CD14-positive monocyte (primary cell): ENCODE results near the gene ABLIM3. TPM values are rescaled to one million over a fixed set of nuclear protein-coding genes. Genes with fewer than 3 reads are reported as not detected.

Experiments used
- DNase-seq, 3 donors: peaks; one replicate each; pipeline ENCODE4 v3.0.0-alpha.2; 2011 to 2022
- H2AFZ ChIP-seq: 2 replicates; pipeline ENCODE4 v1.6.0; 2012; ENCODE audit warnings: mild to moderate bottlenecking, low read depth, low read length, inconsistent platforms; ENCODE audit not compliant: insufficient read depth, poor library complexity, severe bottlenecking
- H3K27ac ChIP-seq, 2 donors: 1 replicate in 1 of 2; 2 replicates in 1 of 2; pipeline ENCODE4 v1.5.1; 2012 to 2013; ENCODE audit warnings: low read length in 2 of 2, control low read depth in 1 of 2, inconsistent platforms in 1 of 2, low read depth in 1 of 2, mild to moderate bottlenecking in 1 of 2
- H3K27me3 ChIP-seq, 2 donors: one replicate each; pipeline versions ENCODE4 v1.6.0 to v1.6.1; 2011 to 2013; ENCODE audit warnings: low read length in 2 of 2; ENCODE audit not compliant: control insufficient read depth in 2 of 2, insufficient read depth in 2 of 2
- H3K36me3 ChIP-seq, 2 donors: replicated peaks in 1 of 2; 1 replicate in 1 of 2; 2 replicates in 1 of 2; pipeline versions ENCODE4 v1.5.1 to v1.6.1; 2012 to 2013; ENCODE audit warnings: low read length in 2 of 2, control low read depth in 1 of 2, inconsistent platforms in 1 of 2, mild to moderate bottlenecking in 1 of 2; ENCODE audit not compliant: insufficient read depth in 2 of 2, control insufficient read depth in 1 of 2
- H3K4me1 ChIP-seq, 2 donors: 1 replicate in 1 of 2; 2 replicates in 1 of 2; pipeline versions ENCODE4 v1.5.1 to v1.6.1; 2012 to 2013; ENCODE audit warnings: low read length in 2 of 2, control low read depth in 1 of 2, inconsistent platforms in 1 of 2, mild to moderate bottlenecking in 1 of 2, moderate library complexity in 1 of 2; ENCODE audit not compliant: insufficient read depth in 2 of 2, control insufficient read depth in 1 of 2
- H3K4me2 ChIP-seq: replicated peaks from 2 replicates; pipeline ENCODE3; 2012; ENCODE audit warnings: low read length, moderate library complexity, mild to moderate bottlenecking; ENCODE audit not compliant: poor library complexity, severe bottlenecking; ENCODE audit errors: extremely low read depth
- H3K4me3 ChIP-seq, 3 experiments: fragments of 200-600 bp in 1 of 3; sonication (generic) in 1 of 3; replicated peaks in 1 of 3; 1 replicate in 2 of 3; 2 replicates in 1 of 3; pipeline ENCODE4 v1.5.1; 2011 to 2013; ENCODE audit warnings: low read length in 3 of 3, mild to moderate bottlenecking in 3 of 3, control low read depth in 2 of 3, low read depth in 2 of 3, inconsistent platforms in 1 of 3, moderate library complexity in 1 of 3
- H3K79me2 ChIP-seq: 2 replicates; pipeline ENCODE4 v1.6.0; 2012; ENCODE audit warnings: mild to moderate bottlenecking, control low read depth, inconsistent platforms, low read length, moderate library complexity; ENCODE audit not compliant: insufficient read depth
- H3K9ac ChIP-seq: 2 replicates; pipeline ENCODE4 v1.6.0; 2017; ENCODE audit warnings: low read length, mild to moderate bottlenecking; ENCODE audit not compliant: insufficient read depth, poor library complexity, severe bottlenecking
- H3K9me3 ChIP-seq, 2 donors: replicated peaks in 1 of 2; 1 replicate in 1 of 2; 2 replicates in 1 of 2; pipeline versions ENCODE4 v1.5.1 to v1.6.1; 2012 to 2013; ENCODE audit warnings: low read length in 2 of 2, control low read depth in 1 of 2; ENCODE audit not compliant: control insufficient read depth in 1 of 2, insufficient read depth in 1 of 2
- H4K20me1 ChIP-seq: 2 replicates; pipeline ENCODE4 v1.6.0; 2012; ENCODE audit warnings: mild to moderate bottlenecking, low read length, control low read depth, moderate library complexity; ENCODE audit not compliant: insufficient read depth
- H3K27ac Mint-ChIP-seq, 7 donors: one replicate each; pipeline ENCODE4 v1.8.0; 2020; ENCODE audit warnings: mild to moderate bottlenecking in 7 of 7, mixed read lengths in 7 of 7, moderate library complexity in 6 of 7, inconsistent platforms in 2 of 7
- H3K27me3 Mint-ChIP-seq, 3 donors: one replicate each; pipeline ENCODE4 v1.8.0; 2021 to 2022; ENCODE audit warnings: low read depth in 3 of 3, mild to moderate bottlenecking in 3 of 3, mixed read lengths in 3 of 3, moderate library complexity in 3 of 3, inconsistent platforms in 1 of 3
- H3K36me3 Mint-ChIP-seq, 2 donors: one replicate each; pipeline ENCODE4 v1.8.0; 2020; ENCODE audit warnings: mixed read lengths in 2 of 2, inconsistent platforms in 1 of 2, mild to moderate bottlenecking in 1 of 2
- H3K4me1 Mint-ChIP-seq: one replicate; pipeline ENCODE4 v1.8.0; 2020; ENCODE audit warnings: mild to moderate bottlenecking, mixed read lengths
- H3K4me3 Mint-ChIP-seq, 2 donors: one replicate each; pipeline ENCODE4 v1.8.0; 2020; ENCODE audit warnings: mild to moderate bottlenecking in 2 of 2, mixed read lengths in 2 of 2, moderate library complexity in 1 of 2
- H3K9me3 Mint-ChIP-seq, 7 donors: one replicate each; pipeline ENCODE4 v1.8.0; 2020 to 2022; ENCODE audit warnings: mixed read lengths in 7 of 7, mild to moderate bottlenecking in 6 of 7, moderate library complexity in 6 of 7, inconsistent platforms in 2 of 7
- CTCF ChIP-seq: fragments of 200-600 bp; IDR thresholded peaks from one replicate; pipeline ENCODE4 v1.8.0; 2022; ENCODE audit warnings: antibody characterized with exemption, mild to moderate bottlenecking
- WGBS: methylation state at CpG from one replicate; pipeline ENCODE4 v1.1.5; 2013; ENCODE audit warnings: missing lambda C conversion rate; ENCODE audit not compliant: insufficient coverage; 5-methylcytosine and 5-hydroxymethylcytosine counted together
- intact Hi-C, 2 donors: fragments of 100-400 bp; cut with micrococcal nuclease; formaldehyde crosslinking; loops; one replicate each; pipeline versions ENCODE4 v1.15.0 to v1.15.1; 2023
- polyA plus RNA-seq, 3 donors: library from polyadenylated mRNA; depleted of rRNA in 1 of 3; unstranded in 2 of 3; stranded (reverse) in 1 of 3; fragments of 300-500 nt in 2 of 3; fragments of >200 nt in 1 of 3; fragmentation: Illumina TruSeq in 2 of 3; gene quantifications; 1 replicate in 2 of 3; 2 replicates in 1 of 3; pipeline ENCODE4 v1.2.3, GENCODE V29; 2012 to 2021

Gene ABLIM3
- polyA plus RNA-seq, 3 donors = 0.22 to 0.74 TPM; not detected in 1

DNA sequence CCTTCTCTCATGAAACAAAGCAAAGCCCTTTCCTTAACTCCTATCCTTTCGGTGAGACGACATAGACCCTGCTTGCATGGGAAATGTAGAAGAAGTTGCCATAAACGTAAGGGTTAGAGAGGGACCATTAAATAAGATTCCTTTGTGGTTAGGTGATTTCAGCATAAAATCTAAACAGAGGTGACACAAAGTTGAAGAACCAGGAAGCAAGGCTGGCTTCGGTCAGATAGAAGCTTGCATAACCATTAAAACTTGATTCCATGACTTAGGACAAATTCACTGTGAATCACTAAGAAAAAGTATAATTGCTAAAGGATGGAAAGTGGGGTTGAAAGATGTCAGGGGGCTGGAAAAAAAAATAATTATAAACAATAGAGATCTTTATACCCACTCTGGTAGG is 30.9 kb upstream of the ABLIM3 start:
- Histone ChIP-seq H3K27ac (no peak overlapping the region), H3K36me3 (no peaks in the 10 kb centered on the region), H3K4me1 (peaks cover 8 to 9% of the 10 kb centered on the region in 2 donors), H3K9ac (no peak overlapping the region), H3K79me2 (no peaks in the 10 kb centered on the region), H4K20me1 (no peaks in the 10 kb centered on the region), H3K27me3 (no peaks in the 10 kb centered on the region), H3K9me3 (no peaks in the 10 kb centered on the region), H3K4me3 (no peak overlapping the region), H2AFZ (no peak overlapping the region), H3K4me2 (no peak overlapping the region)
- no peak overlapping the region for H3K4me3 Mint-ChIP-seq
- 63% methylated on average over 1 of the region's 4 CpGs for WGBS
- H3K27me3 Mint-ChIP-seq = peaks cover 0 to 5% (median 2%) of the 10 kb centered on the region in 3 donors
- no peak for DNase-seq
- H3K36me3 Mint-ChIP-seq = no peaks in the 10 kb centered on the region
- no peaks in the 10 kb centered on the region for H3K9me3 Mint-ChIP-seq
- no peak for TF ChIP-seq CTCF
- intact Hi-C loops = no loop called here
- H3K4me1 Mint-ChIP-seq = peaks cover 20% of the 10 kb centered on the region
- H3K27ac Mint-ChIP-seq = no peak overlapping the region

GRCh38 chr5:149113669-149114068 is 27.6 kb upstream of the ABLIM3 start:
- TF ChIP-seq CTCF = no peak
- no peak for DNase-seq
- no peak overlapping the region for H3K27ac ChIP-seq
- H2AFZ ChIP-seq = no peak overlapping the region
- no CpG with 5 or more reads among the region's 2 CpGs for WGBS
- H3K36me3 ChIP-seq = no peaks in the 10 kb centered on the region
- H3K9me3 ChIP-seq = no peaks in the 10 kb centered on the region
- intact Hi-C loops = no loop called here
- no peaks in the 10 kb centered on the region for H3K27me3 ChIP-seq
- no peak overlapping the region for H3K27ac Mint-ChIP-seq
- no peak overlapping the region for H3K4me2 ChIP-seq
- no peak overlapping the region for H3K4me3 ChIP-seq
- H3K79me2 ChIP-seq = no peaks in the 10 kb centered on the region
- H3K9me3 Mint-ChIP-seq = no peaks in the 10 kb centered on the region
- peaks cover 0 to 5% (median 2%) of the 10 kb centered on the region in 3 donors for H3K27me3 Mint-ChIP-seq
- H3K4me3 Mint-ChIP-seq = no peak overlapping the region
- no peaks in the 10 kb centered on the region for H4K20me1 ChIP-seq
- peaks cover 8 to 9% of the 10 kb centered on the region in 2 donors for H3K4me1 ChIP-seq
- no peak overlapping the region for H3K9ac ChIP-seq
- H3K36me3 Mint-ChIP-seq = no peaks in the 10 kb centered on the region
- peaks cover 20% of the 10 kb centered on the region for H3K4me1 Mint-ChIP-seq
